Nephron (organoid): ENCODE data around the gene KASH5.

Experiments
- H3K27ac Mint-ChIP-seq, 3 experiments: 2 replicates each; pipeline ENCODE4 v1.8.0; 2020; ENCODE audit warnings: mixed read lengths in 3 of 3, mild to moderate bottlenecking in 2 of 3, moderate library complexity in 1 of 3
- H3K27me3 Mint-ChIP-seq: 2 replicates; pipeline ENCODE4 v1.8.0; 2021; ENCODE audit warnings: low read depth, mild to moderate bottlenecking, moderate library complexity, mixed read lengths
- H3K36me3 Mint-ChIP-seq: 2 replicates; pipeline ENCODE4 v1.8.0; 2020; ENCODE audit warnings: low read depth, mixed read lengths
- H3K4me1 Mint-ChIP-seq: 2 replicates; pipeline ENCODE4 v1.8.0; 2020; ENCODE audit warnings: mixed read lengths
- H3K4me3 Mint-ChIP-seq, 3 experiments: 2 replicates each; pipeline ENCODE4 v1.8.0; 2020; ENCODE audit warnings: mild to moderate bottlenecking in 3 of 3, mixed read lengths in 3 of 3, moderate library complexity in 2 of 3
- H3K9me3 Mint-ChIP-seq: 2 replicates; pipeline ENCODE4 v1.8.0; 2020; ENCODE audit warnings: mixed read lengths
- TF ChIP-seq, protein P1 (sequence below), 3 experiments: fragments of 200-600 bp; sonication (generic); IDR thresholded peaks; one replicate each; pipeline ENCODE4 v1.5.0; 2021; ENCODE audit warnings: antibody characterized with exemption in 3 of 3; ENCODE audit not compliant: unreplicated experiment in 3 of 3

KASH5 gene

DNA sequence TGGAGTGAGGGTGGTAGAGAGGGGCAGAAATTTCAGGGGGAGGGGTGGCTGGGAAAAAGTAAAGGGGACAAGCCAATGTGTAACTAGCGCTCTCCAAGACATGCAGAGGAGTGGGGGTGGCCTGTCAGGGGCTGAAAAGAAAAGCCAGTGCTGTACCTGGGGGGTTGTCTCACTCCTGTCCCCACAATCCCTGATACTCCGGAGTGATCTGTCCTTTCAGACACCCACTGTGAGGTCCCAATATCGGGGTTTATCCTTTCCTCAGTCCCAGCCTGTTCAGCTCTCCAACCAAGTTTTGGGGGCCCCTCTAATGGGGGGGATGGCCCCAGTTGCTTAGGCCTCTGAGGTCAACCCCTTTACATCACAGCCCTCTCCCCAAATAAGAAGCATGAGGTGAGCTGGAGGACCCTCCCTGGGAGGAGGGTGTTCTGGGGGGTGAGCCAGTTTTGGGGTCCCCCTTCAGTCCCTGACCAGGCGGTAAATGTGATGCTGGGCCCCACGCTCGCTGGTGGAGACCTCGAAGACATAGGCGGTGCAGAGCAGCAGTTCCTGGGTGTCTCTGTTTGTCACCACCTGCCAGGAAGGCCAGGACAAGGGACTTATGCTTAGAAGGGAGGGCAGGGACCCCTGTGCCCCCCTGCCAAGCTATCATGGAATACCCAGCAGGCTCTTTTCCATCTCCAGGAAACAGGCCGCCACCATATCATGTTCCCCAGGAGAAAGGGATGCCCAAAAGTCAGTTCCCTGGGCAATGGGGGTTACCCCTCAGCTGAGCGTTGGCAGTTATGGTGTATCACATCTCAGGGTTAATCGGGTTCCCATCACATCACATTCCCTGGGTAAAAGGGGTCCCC lies 47.0 kb upstream of the KASH5 start:
- H3K27me3 Mint-ChIP-seq: peaks cover 9% of the 10 kb centered on the region
- no peaks in the 10 kb centered on the region for H3K9me3 Mint-ChIP-seq
- peaks cover 59% of the 10 kb centered on the region for H3K36me3 Mint-ChIP-seq
- H3K4me1 Mint-ChIP-seq: peaks cover 25% of the 10 kb centered on the region
- H3K4me3 Mint-ChIP-seq: no peak overlapping the region
- peak overlapping the region in 1 of 3 experiments; percentile 90 for H3K27ac Mint-ChIP-seq
- TF ChIP-seq, protein P1, sequence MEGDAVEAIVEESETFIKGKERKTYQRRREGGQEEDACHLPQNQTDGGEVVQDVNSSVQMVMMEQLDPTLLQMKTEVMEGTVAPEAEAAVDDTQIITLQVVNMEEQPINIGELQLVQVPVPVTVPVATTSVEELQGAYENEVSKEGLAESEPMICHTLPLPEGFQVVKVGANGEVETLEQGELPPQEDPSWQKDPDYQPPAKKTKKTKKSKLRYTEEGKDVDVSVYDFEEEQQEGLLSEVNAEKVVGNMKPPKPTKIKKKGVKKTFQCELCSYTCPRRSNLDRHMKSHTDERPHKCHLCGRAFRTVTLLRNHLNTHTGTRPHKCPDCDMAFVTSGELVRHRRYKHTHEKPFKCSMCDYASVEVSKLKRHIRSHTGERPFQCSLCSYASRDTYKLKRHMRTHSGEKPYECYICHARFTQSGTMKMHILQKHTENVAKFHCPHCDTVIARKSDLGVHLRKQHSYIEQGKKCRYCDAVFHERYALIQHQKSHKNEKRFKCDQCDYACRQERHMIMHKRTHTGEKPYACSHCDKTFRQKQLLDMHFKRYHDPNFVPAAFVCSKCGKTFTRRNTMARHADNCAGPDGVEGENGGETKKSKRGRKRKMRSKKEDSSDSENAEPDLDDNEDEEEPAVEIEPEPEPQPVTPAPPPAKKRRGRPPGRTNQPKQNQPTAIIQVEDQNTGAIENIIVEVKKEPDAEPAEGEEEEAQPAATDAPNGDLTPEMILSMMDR (IDR thresholded peaks at IDR 0.05; ENCODE audit: unreplicated experiment in 3 of 3): no peak

DNA sequence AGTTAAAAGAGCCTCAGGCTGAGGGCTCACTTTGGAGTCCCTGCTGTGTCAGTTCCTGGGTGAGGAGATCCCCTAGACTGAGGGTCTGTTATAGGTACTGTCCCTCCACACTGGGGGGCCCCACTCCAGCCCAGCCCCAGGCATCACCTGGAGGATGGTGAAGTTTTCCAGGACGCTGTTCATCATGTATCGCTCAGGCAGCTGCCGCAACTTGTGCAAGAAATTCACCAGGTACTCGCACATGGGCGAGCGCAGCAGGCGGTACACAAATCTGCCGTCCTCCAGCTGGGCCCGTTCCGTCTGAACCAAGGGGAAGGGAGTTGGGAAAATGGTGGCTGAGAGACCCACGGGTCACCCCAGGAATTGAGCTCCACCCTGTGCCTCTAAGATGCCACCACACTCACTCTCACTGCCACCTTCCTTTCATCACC lies 45.7 kb upstream of the KASH5 start:
- peaks cover 71% of the 10 kb centered on the region for H3K36me3 Mint-ChIP-seq
- H3K4me1 Mint-ChIP-seq: peaks cover 25% of the 10 kb centered on the region
- no peak overlapping the region for H3K27ac Mint-ChIP-seq
- H3K9me3 Mint-ChIP-seq: no peaks in the 10 kb centered on the region
- TF ChIP-seq, protein P1 (IDR thresholded peaks at IDR 0.05; ENCODE audit: unreplicated experiment in 3 of 3): no peak
- peaks cover 9% of the 10 kb centered on the region for H3K27me3 Mint-ChIP-seq
- H3K4me3 Mint-ChIP-seq: no peak overlapping the region

DNA sequence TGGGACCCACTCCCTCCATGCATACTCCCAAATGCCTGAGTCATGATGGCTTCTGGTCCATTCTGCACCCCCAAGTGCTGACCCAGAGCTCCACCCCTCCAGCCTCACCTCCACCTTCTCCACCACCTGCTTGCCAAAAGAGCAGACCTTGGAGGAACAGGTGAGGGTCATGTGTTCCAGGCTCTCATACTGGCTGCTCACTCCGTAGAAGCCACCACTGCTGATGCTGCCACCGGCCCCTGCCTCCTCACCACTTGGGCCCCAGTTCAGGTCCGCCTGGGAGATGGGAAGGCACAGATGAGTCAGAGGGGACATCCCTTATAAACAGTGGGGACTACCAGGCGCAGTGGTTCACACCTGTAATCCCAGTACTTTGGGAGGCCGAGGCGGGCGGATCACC lies 44.9 kb upstream of the KASH5 start:
- TF ChIP-seq, protein P1 (IDR thresholded peaks at IDR 0.05; ENCODE audit: unreplicated experiment in 3 of 3): no peak
- H3K4me3 Mint-ChIP-seq: no peak overlapping the region
- H3K9me3 Mint-ChIP-seq: no peaks in the 10 kb centered on the region

DNA sequence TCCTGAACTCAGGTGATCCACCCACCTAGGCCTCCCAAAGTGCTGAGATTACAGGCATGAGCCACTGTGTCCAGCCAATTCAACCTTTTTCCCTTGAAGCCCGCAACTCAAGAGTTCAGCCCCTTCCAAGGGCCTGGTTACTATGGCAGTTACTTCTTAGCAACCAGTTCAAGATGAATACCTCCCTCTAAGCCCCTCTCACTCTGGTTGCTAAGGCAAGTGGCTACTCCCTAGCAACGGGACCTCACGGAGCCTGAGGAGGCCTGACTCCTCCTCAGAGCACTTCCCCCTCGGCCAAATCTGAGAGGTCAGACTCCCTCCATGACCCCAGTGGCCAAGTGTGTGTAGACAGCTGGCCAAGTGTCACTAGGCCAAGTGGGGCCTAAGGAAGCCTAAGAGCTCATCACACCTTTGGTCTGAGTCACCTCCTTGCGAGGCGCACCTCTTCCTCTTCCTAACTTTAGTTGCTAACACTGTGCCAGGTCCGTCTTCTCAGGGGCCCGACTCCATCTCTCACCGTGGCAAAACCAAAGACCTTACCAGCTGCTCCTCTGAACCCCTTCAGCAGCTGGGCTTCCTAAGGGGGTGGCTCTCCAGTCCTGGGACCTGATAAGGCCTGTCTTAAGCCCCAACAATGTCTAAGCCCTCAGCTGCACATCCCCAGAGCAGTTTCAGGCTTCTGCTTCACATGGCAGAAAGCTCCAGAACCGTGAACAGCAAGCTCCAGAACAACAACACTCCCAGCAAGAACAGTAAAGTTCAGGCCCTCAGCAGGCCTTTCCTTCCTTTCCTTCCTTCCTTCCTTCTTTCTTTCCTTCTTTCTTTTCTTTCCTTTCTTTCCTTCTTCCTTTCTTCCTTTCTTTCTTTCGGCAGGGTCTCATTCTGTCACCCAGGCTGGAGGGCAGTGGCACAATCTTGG lies 43.3 kb upstream of the KASH5 start:
- TF ChIP-seq, protein P1 (IDR thresholded peaks at IDR 0.05; ENCODE audit: unreplicated experiment in 3 of 3): no peak
- H3K36me3 Mint-ChIP-seq: peaks cover 93% of the 10 kb centered on the region

More for the DNA sequence above, 44.9 kb upstream of the KASH5 start:
- Mint-ChIP-seq H3K27ac (peak overlapping the region in 1 of 3 experiments; percentile 3), H3K36me3 (peaks cover 79% of the 10 kb centered on the region), H3K27me3 (peaks cover 9% of the 10 kb centered on the region), H3K4me1 (peaks cover 25% of the 10 kb centered on the region)

DNA sequence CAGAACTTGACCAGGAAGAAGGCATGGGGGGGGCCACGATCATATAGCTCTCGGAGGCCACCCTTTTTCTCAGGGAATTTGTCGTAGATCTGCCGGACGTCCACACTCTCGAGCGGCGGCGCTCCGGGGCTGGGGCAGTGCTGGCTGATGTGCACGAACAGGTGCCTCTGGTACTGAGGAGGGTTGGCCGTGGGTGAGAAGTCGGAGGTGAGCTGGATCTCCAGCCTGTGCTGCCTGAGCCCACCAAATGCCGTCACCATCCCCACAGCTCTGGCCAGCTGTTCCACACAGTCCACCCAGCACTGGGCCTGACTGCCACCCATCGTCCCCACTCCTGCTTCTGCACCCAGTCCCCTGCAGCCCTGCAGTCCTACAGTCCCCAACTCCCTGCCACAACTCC lies 40.9 kb upstream of the KASH5 start:
- TF ChIP-seq, protein P1 (IDR thresholded peaks at IDR 0.05; ENCODE audit: unreplicated experiment in 3 of 3): no peak
- H3K27ac Mint-ChIP-seq: no peak overlapping the region
- no peak overlapping the region for H3K4me3 Mint-ChIP-seq
- peaks cover 10% of the 10 kb centered on the region for H3K4me1 Mint-ChIP-seq
- no peaks in the 10 kb centered on the region for H3K9me3 Mint-ChIP-seq
- H3K27me3 Mint-ChIP-seq: no peaks in the 10 kb centered on the region
- H3K36me3 Mint-ChIP-seq: peaks cover 95% of the 10 kb centered on the region

More for the DNA sequence above, 43.3 kb upstream of the KASH5 start:
- Mint-ChIP-seq H3K27me3 (peaks cover 3% of the 10 kb centered on the region), H3K4me1 (peaks cover 17% of the 10 kb centered on the region), H3K4me3 (peak overlapping the region in 1 of 3 experiments; percentile 29), H3K27ac (peak overlapping the region in 1 of 3 experiments; percentile 51), H3K9me3 (no peaks in the 10 kb centered on the region)
